Cardiac fibroblast (primary cell): ENCODE results near the gene COQ8A.

Experiments
- DNase-seq, 2 donors: peaks; one replicate each; pipeline versions ENCODE4 v3.0.0 to v3.0.0-alpha.2; 2010; ENCODE audit warnings: low read depth in 2 of 2
- H3K4me3 ChIP-seq, 2 donors: replicated peaks in 1 of 2; 1 replicate in 1 of 2; 2 replicates in 1 of 2; pipeline ENCODE4 v1.5.1; 2011; ENCODE audit warnings: low read depth in 2 of 2, low read length in 2 of 2, mild to moderate bottlenecking in 2 of 2, moderate library complexity in 1 of 2
- CTCF ChIP-seq: IDR thresholded peaks from one replicate; pipeline ENCODE4 v1.5.1; 2011; ENCODE audit warnings: low read depth, mild to moderate bottlenecking, low read length, inconsistent platforms

COQ8A gene

DNA sequence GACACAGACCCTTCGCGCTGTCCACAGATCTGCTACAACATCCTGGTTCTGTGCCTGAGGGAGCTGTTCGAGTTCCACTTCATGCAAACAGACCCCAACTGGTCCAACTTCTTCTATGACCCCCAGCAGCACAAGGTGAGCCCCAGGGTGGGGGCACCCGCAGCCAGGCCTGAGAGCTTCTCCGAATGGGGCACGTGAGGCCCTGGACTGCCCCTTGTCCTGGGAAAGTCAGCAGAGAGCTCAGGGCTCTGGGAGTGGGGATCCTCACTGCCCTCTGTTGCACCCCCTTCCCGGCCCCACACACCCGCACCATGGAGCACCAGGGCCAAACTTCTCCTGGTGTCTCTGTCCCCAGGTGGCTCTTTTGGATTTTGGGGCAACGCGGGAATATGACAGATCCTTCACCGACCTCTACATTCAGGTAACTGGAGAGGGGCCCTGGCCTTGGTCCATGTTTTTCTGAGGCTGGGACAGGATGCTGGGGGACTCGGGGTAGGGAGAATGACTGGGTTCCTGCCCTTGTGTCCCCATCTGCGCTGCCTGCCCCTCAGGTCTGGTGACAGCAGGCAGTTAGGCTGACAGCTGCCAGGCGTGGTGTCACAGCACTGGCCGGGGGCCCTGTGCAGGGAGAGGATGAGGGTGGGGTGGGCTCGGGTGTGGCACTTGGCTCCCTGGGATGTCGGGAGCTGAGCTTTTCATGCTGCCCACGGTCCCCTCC, 44.6 kb downstream of the COQ8A start:
- DNase-seq: no peak
- no peak for TF ChIP-seq CTCF
- no peak overlapping the region for H3K4me3 ChIP-seq

DNA sequence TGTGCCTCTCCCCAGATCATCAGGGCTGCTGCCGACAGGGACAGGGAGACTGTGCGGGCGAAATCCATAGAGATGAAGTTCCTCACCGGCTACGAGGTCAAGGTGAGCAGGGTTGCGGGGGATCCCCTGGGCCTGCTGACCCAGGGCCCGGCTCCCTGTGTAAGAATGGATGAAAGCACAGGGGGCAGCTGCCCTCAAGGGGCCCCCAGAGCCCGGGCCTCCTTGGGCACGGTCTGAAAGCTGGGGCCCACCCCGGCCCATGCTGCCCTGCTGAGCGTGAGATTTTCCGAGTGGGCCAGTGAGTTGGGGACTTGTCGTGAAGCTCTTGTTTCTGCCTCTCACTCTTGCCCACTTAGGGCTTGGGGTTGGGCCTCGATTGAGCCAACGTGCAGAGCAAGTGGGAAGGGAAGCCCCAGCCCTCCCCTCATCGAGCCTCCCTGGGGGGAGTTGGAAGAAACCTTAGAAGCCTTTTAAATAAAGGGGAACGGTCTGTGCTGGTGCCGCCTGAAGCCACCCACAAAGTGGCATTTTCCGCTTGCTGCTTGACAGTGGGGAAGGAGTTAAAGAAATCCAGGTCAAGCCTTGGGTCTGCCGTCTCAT, 45.2 kb downstream of the COQ8A start:
- TF ChIP-seq CTCF: no peak
- no peak overlapping the region for H3K4me3 ChIP-seq
- no peak for DNase-seq

DNA sequence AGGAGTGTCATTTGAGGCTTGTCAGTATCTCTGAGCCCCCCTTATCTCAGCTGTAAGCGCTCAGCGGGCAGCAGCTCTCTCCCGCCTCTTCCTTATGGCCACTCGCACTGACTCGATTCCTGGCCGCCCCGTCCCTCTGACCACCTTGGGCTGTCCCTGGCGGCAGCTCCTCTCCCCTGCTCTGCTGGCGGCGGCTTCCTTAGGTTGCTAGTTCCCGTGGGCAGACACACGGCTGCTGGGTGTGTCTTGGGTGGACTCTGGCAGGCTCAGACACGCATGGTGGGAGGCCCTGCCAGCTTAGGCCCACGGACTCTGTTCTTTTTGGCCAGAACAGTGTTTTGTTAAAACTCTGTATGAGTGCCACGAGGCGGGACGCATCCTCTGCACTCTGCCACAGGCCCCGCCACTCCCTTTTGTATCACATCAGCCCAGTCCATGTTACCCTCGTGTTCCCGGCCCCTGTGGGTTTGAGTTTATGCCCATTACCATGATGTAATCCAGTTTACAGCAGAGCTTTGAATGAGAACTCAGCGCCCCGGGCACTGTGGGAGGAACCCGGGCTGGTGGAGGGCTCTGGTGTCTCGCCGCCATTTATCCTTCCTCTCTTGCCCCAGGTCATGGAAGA, 45.9 kb downstream of the COQ8A start:
- no peak for TF ChIP-seq CTCF
- H3K4me3 ChIP-seq: no peak overlapping the region
- DNase-seq: no peak

- no peak for TF ChIP-seq CTCF
- no peak overlapping the region for H3K4me3 ChIP-seq
- no peak for DNase-seq
Observed at GRCh38 chr1:226986496-226987178, 46.5 kb downstream of the COQ8A start.

- DNase-seq: no peak
- no peak for TF ChIP-seq CTCF
- no peak overlapping the region for H3K4me3 ChIP-seq
Observed at GRCh38 chr1:226987179-226987536, 47.1 kb downstream of the COQ8A start.

DNA sequence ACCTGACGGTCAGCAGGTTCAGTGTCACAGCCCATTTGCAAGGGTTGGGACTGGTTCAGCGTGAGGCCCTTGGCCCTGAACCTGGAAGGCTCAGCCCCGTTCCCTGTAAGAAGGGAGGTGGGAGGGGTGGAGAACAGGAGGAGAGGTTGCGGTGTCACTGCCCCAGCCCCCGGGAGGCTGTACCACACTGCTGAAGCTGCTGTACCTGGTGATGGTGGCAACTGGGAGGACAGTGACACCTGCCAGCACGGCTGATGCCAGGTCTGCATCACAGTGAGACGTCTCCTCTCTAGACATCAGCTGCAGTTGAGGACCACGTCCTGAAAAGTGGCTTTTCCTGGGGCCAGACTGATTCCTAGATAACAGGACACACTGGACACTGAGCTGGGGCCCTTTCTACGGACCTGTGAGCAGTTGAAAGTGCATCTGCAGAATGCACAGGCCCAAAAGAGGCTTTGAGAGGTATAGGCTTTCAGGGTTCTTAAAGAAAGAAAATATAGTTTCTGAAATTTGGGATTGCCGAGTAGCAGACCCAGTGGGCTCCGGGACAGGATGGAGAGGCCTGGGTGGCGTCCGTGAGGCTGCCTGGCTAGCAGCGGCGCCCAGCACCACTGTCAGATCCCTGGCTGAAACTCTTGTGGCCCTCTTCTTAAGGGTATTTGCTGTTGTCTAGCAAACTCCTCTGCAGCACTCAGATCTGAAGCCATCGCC, 47.7 kb downstream of the COQ8A start:
- DNase-seq: no peak
- H3K4me3 ChIP-seq: no peak overlapping the region
- TF ChIP-seq CTCF: no peak
